ENCODE data around the gene FBXO17. TPM values are rescaled to one million over a fixed set of nuclear protein-coding genes. Genes with fewer than 3 reads are reported as not detected.

FBXO17 gene
- total and polyA plus RNA-seq, 2 of the 13 experiments (the other 11 are each of a cell fraction or from before 2014, with no cell fraction given): 22.1 to 58.7 TPM

DNA sequence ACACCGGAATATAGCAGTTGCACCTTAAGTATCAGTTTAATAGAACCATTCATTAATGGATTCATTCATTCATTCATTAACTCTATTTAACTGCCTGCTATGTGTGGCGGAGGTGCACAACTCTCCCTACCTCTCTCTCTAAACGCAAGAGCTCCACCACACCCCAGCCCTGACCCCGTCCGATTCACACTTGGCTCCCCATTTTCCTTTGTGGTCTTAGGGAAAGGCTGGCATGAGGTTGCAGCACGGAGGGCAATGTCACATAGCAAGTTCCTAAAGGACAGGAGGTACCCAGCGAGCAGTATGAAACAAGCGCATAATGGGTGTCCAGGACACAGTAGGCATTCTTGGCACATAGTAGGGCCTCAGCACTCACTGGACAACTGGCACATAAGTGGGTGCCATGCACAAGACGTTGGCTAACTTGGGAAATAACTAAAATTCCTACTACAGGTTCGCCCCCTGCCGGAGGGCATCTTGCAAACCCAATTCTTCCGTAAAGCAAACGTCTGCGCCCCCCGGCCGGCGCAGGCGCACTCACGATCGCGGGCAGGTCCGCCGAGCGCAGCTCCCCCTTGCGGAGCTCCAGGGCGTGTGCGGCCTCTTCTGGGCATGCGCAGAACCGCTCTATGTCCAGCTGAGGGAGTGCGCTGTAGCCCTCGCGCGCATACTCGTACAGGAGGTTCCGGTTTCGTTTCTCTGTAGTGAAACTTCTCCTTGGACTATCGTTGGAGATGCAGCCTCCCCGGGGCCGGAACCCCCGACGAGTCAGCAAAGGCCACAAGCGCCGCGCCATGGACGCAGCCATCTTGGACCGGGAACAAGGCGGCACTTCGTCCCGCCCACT is 45.4 kb downstream of the FBXO17 start, which contains the start of gene SARS2 (continued):
- TF ChIP-seq, protein P1, sequence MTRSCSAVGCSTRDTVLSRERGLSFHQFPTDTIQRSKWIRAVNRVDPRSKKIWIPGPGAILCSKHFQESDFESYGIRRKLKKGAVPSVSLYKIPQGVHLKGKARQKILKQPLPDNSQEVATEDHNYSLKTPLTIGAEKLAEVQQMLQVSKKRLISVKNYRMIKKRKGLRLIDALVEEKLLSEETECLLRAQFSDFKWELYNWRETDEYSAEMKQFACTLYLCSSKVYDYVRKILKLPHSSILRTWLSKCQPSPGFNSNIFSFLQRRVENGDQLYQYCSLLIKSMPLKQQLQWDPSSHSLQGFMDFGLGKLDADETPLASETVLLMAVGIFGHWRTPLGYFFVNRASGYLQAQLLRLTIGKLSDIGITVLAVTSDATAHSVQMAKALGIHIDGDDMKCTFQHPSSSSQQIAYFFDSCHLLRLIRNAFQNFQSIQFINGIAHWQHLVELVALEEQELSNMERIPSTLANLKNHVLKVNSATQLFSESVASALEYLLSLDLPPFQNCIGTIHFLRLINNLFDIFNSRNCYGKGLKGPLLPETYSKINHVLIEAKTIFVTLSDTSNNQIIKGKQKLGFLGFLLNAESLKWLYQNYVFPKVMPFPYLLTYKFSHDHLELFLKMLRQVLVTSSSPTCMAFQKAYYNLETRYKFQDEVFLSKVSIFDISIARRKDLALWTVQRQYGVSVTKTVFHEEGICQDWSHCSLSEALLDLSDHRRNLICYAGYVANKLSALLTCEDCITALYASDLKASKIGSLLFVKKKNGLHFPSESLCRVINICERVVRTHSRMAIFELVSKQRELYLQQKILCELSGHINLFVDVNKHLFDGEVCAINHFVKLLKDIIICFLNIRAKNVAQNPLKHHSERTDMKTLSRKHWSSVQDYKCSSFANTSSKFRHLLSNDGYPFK (CRISPR knock-in tag; IDR thresholded peaks at IDR 0.05; ENCODE audit: borderline replicate concordance): peak; percentile 95; the same call in 1 of the 2 replicates
- TF ChIP-seq ZNF383 (CRISPR knock-in tag; IDR thresholded peaks at IDR 0.05; ENCODE audit: borderline replicate concordance) (no peak), HNRNPH1 (optimal IDR thresholded peaks at IDR 0.05; ENCODE audit: low read depth, low read length) (no peak), PHF5A (CRISPR knock-in tag; IDR thresholded peaks at IDR 0.05; ENCODE audit: low read depth, unreplicated experiment) (no peak), GATAD2A (CRISPR knock-in tag; IDR thresholded peaks at IDR 0.05) (no peak; the same call in none of the 2 replicates), NPAS2 (CRISPR knock-in tag; IDR thresholded peaks at IDR 0.05; ENCODE audit: borderline replicate concordance) (no peak), RBM39 (IDR thresholded peaks at IDR 0.05; ENCODE audit: low read depth, low read length, poor library complexity, severe bottlenecking) (no peak), PHF21A (CRISPR knock-in tag; IDR thresholded peaks at IDR 0.05) (no peak), EZH2 (conservative IDR thresholded peaks at IDR 0.05; ENCODE audit: low read depth, low read length) (no peak), TOE1 (CRISPR knock-in tag; IDR thresholded peaks at IDR 0.05) (no peak), JUN (CRISPR knock-in tag; IDR thresholded peaks at IDR 0.05) (no peak; the same call in 1 of the 2 replicates), ZKSCAN5 (CRISPR knock-in tag; IDR thresholded peaks at IDR 0.05) (no peak), RBAK (CRISPR knock-in tag; IDR thresholded peaks at IDR 0.05) (no peak), ZNF629 (CRISPR knock-in tag; conservative IDR thresholded peaks at IDR 0.05) (no peak)
- TF ChIP-seq, protein P2, sequence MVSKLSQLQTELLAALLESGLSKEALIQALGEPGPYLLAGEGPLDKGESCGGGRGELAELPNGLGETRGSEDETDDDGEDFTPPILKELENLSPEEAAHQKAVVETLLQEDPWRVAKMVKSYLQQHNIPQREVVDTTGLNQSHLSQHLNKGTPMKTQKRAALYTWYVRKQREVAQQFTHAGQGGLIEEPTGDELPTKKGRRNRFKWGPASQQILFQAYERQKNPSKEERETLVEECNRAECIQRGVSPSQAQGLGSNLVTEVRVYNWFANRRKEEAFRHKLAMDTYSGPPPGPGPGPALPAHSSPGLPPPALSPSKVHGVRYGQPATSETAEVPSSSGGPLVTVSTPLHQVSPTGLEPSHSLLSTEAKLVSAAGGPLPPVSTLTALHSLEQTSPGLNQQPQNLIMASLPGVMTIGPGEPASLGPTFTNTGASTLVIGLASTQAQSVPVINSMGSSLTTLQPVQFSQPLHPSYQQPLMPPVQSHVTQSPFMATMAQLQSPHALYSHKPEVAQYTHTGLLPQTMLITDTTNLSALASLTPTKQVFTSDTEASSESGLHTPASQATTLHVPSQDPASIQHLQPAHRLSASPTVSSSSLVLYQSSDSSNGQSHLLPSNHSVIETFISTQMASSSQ (IDR thresholded peaks at IDR 0.05; ENCODE audit: low read depth): no peak
- TF ChIP-seq, protein P2 (CRISPR knock-in tag; IDR thresholded peaks at IDR 0.05; ENCODE audit: borderline replicate concordance): no peak
- TF ChIP-seq, protein P3, sequence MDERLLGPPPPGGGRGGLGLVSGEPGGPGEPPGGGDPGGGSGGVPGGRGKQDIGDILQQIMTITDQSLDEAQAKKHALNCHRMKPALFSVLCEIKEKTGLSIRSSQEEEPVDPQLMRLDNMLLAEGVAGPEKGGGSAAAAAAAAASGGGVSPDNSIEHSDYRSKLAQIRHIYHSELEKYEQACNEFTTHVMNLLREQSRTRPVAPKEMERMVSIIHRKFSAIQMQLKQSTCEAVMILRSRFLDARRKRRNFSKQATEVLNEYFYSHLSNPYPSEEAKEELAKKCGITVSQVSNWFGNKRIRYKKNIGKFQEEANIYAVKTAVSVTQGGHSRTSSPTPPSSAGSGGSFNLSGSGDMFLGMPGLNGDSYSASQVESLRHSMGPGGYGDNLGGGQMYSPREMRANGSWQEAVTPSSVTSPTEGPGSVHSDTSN (CRISPR knock-in tag; IDR thresholded peaks at IDR 0.05): no peak
